Left kidney (tissue), 2 donors: ENCODE data around the gene IFRD2. TPM values are rescaled to one million over a fixed set of nuclear protein-coding genes. Genes with fewer than 3 reads are reported as not detected.
"Not testable (repeated sequence)": the region's sequence is repeated elsewhere in the genome, so short reads cannot be mapped to it uniquely, and the experiment has no call there.

Experiments
- DNase-seq: peaks from one replicate; pipeline ENCODE4 v3.0.0-alpha.2; 2013
- polyA plus RNA-seq: library from polyadenylated mRNA; unstranded; fragments of 120-200 nt; gene quantifications from one replicate; pipeline ENCODE4 v1.2.1, GENCODE V29; 2013; ENCODE audit not compliant: insufficient read length

IFRD2 gene
- polyA plus RNA-seq, 1 donor: 37.0 TPM

- DNase-seq: no peak
These were observed 24.0 kb downstream of the IFRD2 start for GRCh38 chr3:50268276-50268675.

GRCh38 chr3:50267280-50267913, 24.8 kb downstream of the IFRD2 start:
- peak; percentile 73 for DNase-seq

GRCh38 chr3:50266836-50267235, 25.4 kb downstream of the IFRD2 start:
- no peak for DNase-seq

GRCh38 chr3:50266017-50266416, 26.2 kb downstream of the IFRD2 start:
- DNase-seq: no peak

- no peak for DNase-seq
These were observed 26.7 kb downstream of the IFRD2 start for GRCh38 chr3:50265571-50265970.

- DNase-seq: no peak
These were observed 27.2 kb downstream of the IFRD2 start for GRCh38 chr3:50264964-50265485.

- DNase-seq: peak; percentile 96
These were observed 27.8 kb downstream of the IFRD2 start for GRCh38 chr3:50264383-50264963.

GRCh38 chr3:50263478-50264382, 28.5 kb downstream of the IFRD2 start:
- no peak for DNase-seq

- DNase-seq: no peak
These were observed 29.5 kb downstream of the IFRD2 start for GRCh38 chr3:50262778-50263177.

GRCh38 chr3:50262200-50262599, 30.0 kb downstream of the IFRD2 start:
- DNase-seq: not testable (repeated sequence)

GRCh38 chr3:50261505-50261904, 30.7 kb downstream of the IFRD2 start:
- no peak for DNase-seq

GRCh38 chr3:50260942-50261441, 31.2 kb downstream of the IFRD2 start:
- no peak for DNase-seq

- peak; percentile 92 for DNase-seq
These were observed 31.9 kb downstream of the IFRD2 start for GRCh38 chr3:50260027-50260941.

- no peak for DNase-seq
These were observed 32.7 kb downstream of the IFRD2 start for GRCh38 chr3:50259432-50260026.

- no peak for DNase-seq
These were observed 33.2 kb downstream of the IFRD2 start for GRCh38 chr3:50258979-50259378.

GRCh38 chr3:50258029-50258680, 34.1 kb downstream of the IFRD2 start:
- DNase-seq: no peak

GRCh38 chr3:50256978-50257890, 35.0 kb downstream of the IFRD2 start:
- no peak for DNase-seq

- no peak for DNase-seq
These were observed 37.0 kb downstream of the IFRD2 start for GRCh38 chr3:50255251-50255615.

- no peak for DNase-seq
These were observed 37.5 kb downstream of the IFRD2 start for GRCh38 chr3:50254577-50255250.
